GM18508 (cell line): Measurements from ENCODE around the gene GYPB.
"Not testable (repeated sequence)": the region's sequence is repeated elsewhere in the genome, so short reads cannot be mapped to it uniquely, and the experiment has no call there.

ENCODE experiments used
- ATAC-seq: cut with Tn5 transposase; IDR thresholded peaks from one replicate; pipeline ENCODE4 v1.9.1; 2021; ENCODE audit warnings: moderate number of reproducible peaks; ENCODE audit not compliant: insufficient read depth, unreplicated experiment

The GYPB gene

GRCh38 chr4:143950967-143951366 lies 68.2 kb downstream of the GYPB start:
- ATAC-seq, result not testable (repeated sequence)

GRCh38 chr4:143950185-143950584 lies 69.0 kb downstream of the GYPB start:
- ATAC-seq, result not testable (repeated sequence)

GRCh38 chr4:143947493-143947892 lies 71.7 kb downstream of the GYPB start:
- ATAC-seq, result not testable (repeated sequence)
